PC-9 (cell line): ENCODE results near the gene MRM1. TPM values are rescaled to one million over a fixed set of nuclear protein-coding genes. Genes with fewer than 3 reads are reported as not detected.

Source experiments
- BruUV-seq: library from RNA; stranded (reverse); fragments of 400-500 nt; replicated peaks from 2 replicates; lab custom pipeline; 2021; lab: Mats Ljungman, UMichigan
- CTCF ChIA-PET: fragments of 300-600 bp; sonication (Branson Sonifier 250); formaldehyde crosslinking; loops from one replicate; lab custom pipeline; 2022; ENCODE audit warnings: antibody characterized with exemption; lab: Charles Lee
- POLR2A ChIA-PET: fragments of 300-600 bp; sonication (Branson Sonifier 250); formaldehyde crosslinking; loops from one replicate; lab custom pipeline; 2022; ENCODE audit warnings: antibody characterized with exemption; ENCODE audit not compliant: unreplicated experiment; lab: Charles Lee
- DNase-seq, 2 experiments: peaks; one replicate each; pipeline versions ENCODE4 v3.0.0 to v3.0.0-alpha.2; 2015 to 2022; ENCODE audit warnings: mixed read lengths in 1 of 2
- H2AFZ ChIP-seq: fragments of 200-600 bp; sonication (generic); 2 replicates; pipeline ENCODE4 v1.8.1; 2017; ENCODE audit warnings: antibody characterized with exemption
- H3F3A ChIP-seq: fragments of 200-600 bp; sonication (generic); 2 replicates; pipeline ENCODE4 v1.8.1; 2017; ENCODE audit warnings: antibody characterized with exemption, mild to moderate bottlenecking, low read depth; ENCODE audit not compliant: insufficient read depth
- H3K27ac ChIP-seq: fragments of 200-600 bp; sonication (generic); 2 replicates; pipeline ENCODE4 v1.6.1; 2016; ENCODE audit warnings: mixed run types
- H3K27me3 ChIP-seq: fragments of 200-600 bp; sonication (generic); 2 replicates; pipeline ENCODE4 v1.6.1; 2016; ENCODE audit warnings: low read depth, mixed run types; ENCODE audit not compliant: insufficient read depth
- H3K36me3 ChIP-seq: fragments of 200-600 bp; sonication (generic); 2 replicates; pipeline ENCODE4 v1.6.1; 2016; ENCODE audit warnings: low read depth, mixed run types
- H3K4me1 ChIP-seq: fragments of 200-600 bp; sonication (generic); replicated peaks from 2 replicates; pipeline ENCODE4 v1.6.1; 2016; ENCODE audit warnings: mixed run types; ENCODE audit not compliant: insufficient read depth
- H3K4me2 ChIP-seq: fragments of 200-600 bp; sonication (generic); 2 replicates; pipeline ENCODE4 v1.6.1; 2017; ENCODE audit warnings: mixed run types
- H3K4me3 ChIP-seq: fragments of 200-600 bp; sonication (generic); 2 replicates; pipeline ENCODE4 v1.6.1; 2016; ENCODE audit warnings: mixed run types
- H3K79me2 ChIP-seq: fragments of 200-600 bp; sonication (generic); 2 replicates; pipeline ENCODE4 v1.6.1; 2017; ENCODE audit warnings: low read depth, mixed run types
- H3K9me2 ChIP-seq: fragments of 200-600 bp; sonication (generic); 2 replicates; pipeline ENCODE4 v1.8.1; 2017; ENCODE audit warnings: mild to moderate bottlenecking; ENCODE audit not compliant: insufficient read depth
- H3K9me3 ChIP-seq: fragments of 200-600 bp; sonication (generic); 2 replicates; pipeline ENCODE4 v1.8.1; 2016; ENCODE audit warnings: low read depth; ENCODE audit not compliant: insufficient read depth
- H4K20me1 ChIP-seq: fragments of 200-600 bp; sonication (generic); 2 replicates; pipeline ENCODE4 v1.8.1; 2017; ENCODE audit not compliant: insufficient read depth
- CTCF ChIP-seq: fragments of 200-600 bp; sonication (generic); conservative IDR thresholded peaks from 2 replicates; pipeline ENCODE4 v1.6.1; 2017; ENCODE audit warnings: mixed run types, antibody characterized with exemption, mild to moderate bottlenecking, moderate library complexity
- EZH2 ChIP-seq: fragments of 200-600 bp; sonication (generic); IDR thresholded peaks from 2 replicates; pipeline ENCODE4 v1.8.0; 2017; ENCODE audit warnings: antibody characterized with exemption, low read depth
- intact Hi-C: fragments of 100-400 bp; cut with micrococcal nuclease; formaldehyde crosslinking; loops from one replicate; pipeline ENCODE4 v1.10.0; 2022; ENCODE audit not compliant: unreplicated experiment
- total RNA-seq: library from RNA; stranded (reverse); gene quantifications from 2 replicates; pipeline ENCODE4 v1.2.3, GENCODE V29; 2021

The MRM1 gene
- total RNA-seq, 1 experiment from 2014 or later, result 9.6 TPM

GRCh38 chr17:36591434-36592315, 9.7 kb upstream of the MRM1 start, which contains the start of gene DHRS11:
Gene DHRS11 (plus strand): TSS chr17:36591879. CDS start chr17:36592010, 131 bp downstream.
- DNase-seq, result peak; percentile 53 to 80
- CTCF ChIA-PET, result interaction anchor here (0.6 to 0.7 kb wide), 2 partner anchors 30 to 978 kb away, joined by 3 to 4 read pairs; no protein-coding TSS in a partner anchor
- TSS peak; percentile 19 for BruUV-seq
- intact Hi-C loops, result no loop called here
- Histone ChIP-seq H3K4me1 (peaks cover 17% of the 10 kb centered on the region), H3K9me3 (no peaks in the 10 kb centered on the region), H3K36me3 (0 out of 2 replicates have a peak, but pooled peaks cover 8% of the 10 kb centered on the region), H3K9me2 (no peaks in the 10 kb centered on the region), H3K4me2 (peak within 1 kb of the TSS; percentile 86), H2AFZ (peak within 1 kb of the TSS; percentile 76), H3F3A (peaks cover 24% of the 10 kb centered on the region), H3K79me2 (peaks cover 8% of the 10 kb centered on the region; the same call in 1 of the 2 replicates), H3K27me3 (no peaks in the 10 kb centered on the region), H4K20me1 (no peaks in the 10 kb centered on the region), H3K27ac (no peak within 1 kb of the TSS; the same call in 1 of the 2 replicates), H3K4me3 (peak within 1 kb of the TSS; percentile 84)
- POLR2A ChIA-PET, result interaction anchor here (0.8 to 1.1 kb wide), 2 partner anchors 9 to 48 kb away, joined by 3 read pairs; partner anchors contain the start of gene MRM1
- TF ChIP-seq EZH2 (no peak), CTCF (no peak)

GRCh38 chr17:36592316-36592715, 9.1 kb upstream of the MRM1 start:
- TF ChIP-seq CTCF (no peak), EZH2 (no peak)
- Histone ChIP-seq H3K36me3 (0 out of 2 replicates have a peak, but pooled peaks cover 3% of the 10 kb centered on the region), H3K79me2 (peaks cover 8% of the 10 kb centered on the region; the same call in 1 of the 2 replicates), H3K4me1 (peaks cover 17% of the 10 kb centered on the region), H3K4me3 (peak overlapping the region; percentile 84), H2AFZ (peak overlapping the region; percentile 76), H3K27ac (no peak overlapping the region; the same call in 1 of the 2 replicates), H3K9me3 (no peaks in the 10 kb centered on the region), H3K9me2 (no peaks in the 10 kb centered on the region), H3K4me2 (peak overlapping the region; percentile 86), H3F3A (peaks cover 24% of the 10 kb centered on the region), H4K20me1 (no peaks in the 10 kb centered on the region), H3K27me3 (no peaks in the 10 kb centered on the region)
- ChIA-PET POLR2A (interaction anchor here (0.7 to 1.1 kb wide), 3 partner anchors 9 to 1053 kb away, joined by 3 read pairs; partner anchors contain the start of gene MRM1), CTCF (interaction anchor here (0.5 to 0.7 kb wide), 4 partner anchors 30 to 977 kb away, joined by 3 to 7 read pairs (median 4); no protein-coding TSS in a partner anchor)
- BruUV-seq, result no TSS peak
- peak; percentile 47 to 51 for DNase-seq
- intact Hi-C loops, result no loop called here

- Histone ChIP-seq H3K4me2 (peak overlapping the region; percentile 86), H2AFZ (peak overlapping the region; percentile 76), H3K36me3 (no peaks in the 10 kb centered on the region), H3F3A (peaks cover 24% of the 10 kb centered on the region), H3K4me3 (peak overlapping the region; percentile 84), H4K20me1 (no peaks in the 10 kb centered on the region), H3K27ac (no peak overlapping the region), H3K27me3 (no peaks in the 10 kb centered on the region), H3K4me1 (peaks cover 17% of the 10 kb centered on the region), H3K9me3 (no peaks in the 10 kb centered on the region), H3K9me2 (no peaks in the 10 kb centered on the region), H3K79me2 (peaks cover 8% of the 10 kb centered on the region; the same call in 1 of the 2 replicates)
- POLR2A ChIA-PET, result interaction anchor here (0.7 to 1.1 kb wide), 4 partner anchors 8 to 1053 kb away, joined by 3 read pairs; partner anchors contain the start of gene MRM1
- TSS peak; percentile 34 for BruUV-seq
- intact Hi-C loops, result no loop called here
- TF ChIP-seq EZH2 (no peak), CTCF (no peak)
- no peak for DNase-seq
- CTCF ChIA-PET, result interaction anchor here (0.5 to 0.7 kb wide), 3 partner anchors 29 to 45 kb away, joined by 3 to 7 read pairs (median 3); no protein-coding TSS in a partner anchor
Measured at GRCh38 chr17:36592716-36593321, 8.6 kb upstream of the MRM1 start.
